ENCODE measurements around the gene OR1D5. TPM values are rescaled to one million over a fixed set of nuclear protein-coding genes. Genes with fewer than 3 reads are reported as not detected.

OR1D5 gene
- polyA plus RNA-seq, 3 donors, result not detected

Other genes with a start within 250 kb of the OR1D5 start
- gene OR1D2, start 40.8 kb upstream of the OR1D5 start, polyA plus RNA-seq (ENCODE audit: insufficient read length in 3 of 3), result under 1 TPM in 1 of 3 donors, not detected in 2; 0.05 TPM
- not detected for gene OR1G1, start 63.9 kb upstream of the OR1D5 start, polyA plus RNA-seq (ENCODE audit: insufficient read length in 3 of 3)
- gene OR1A2, start 133.9 kb upstream of the OR1D5 start, polyA plus RNA-seq (ENCODE audit: insufficient read length in 3 of 3), result not detected
- not detected for gene OR1A1, start 144.1 kb upstream of the OR1D5 start, polyA plus RNA-seq (ENCODE audit: insufficient read length in 3 of 3)
- gene OR3A1, start 234.8 kb upstream of the OR1D5 start, polyA plus RNA-seq (ENCODE audit: insufficient read length in 3 of 3), result under 1 TPM; 0.18 to 0.33 (median 0.19) TPM

Data from renal pelvis (tissue), 3 donors.